ENCODE data around the gene OR4A16.

The OR4A16 gene

GRCh38 chr11:55342901-55343300 lies at the start of gene OR4A16:
Gene OR4A16 (plus strand): TSS chr11:55343201. CDS start chr11:55343201, 0 bp downstream.
- DNase-seq, result no peak

- DNase-seq, result no peak
Measured at GRCh38 chr11:55324500-55324899, 18.5 kb upstream of the OR4A16 start.

- no peak for DNase-seq
Measured at GRCh38 chr11:55345306-55345705, 2.3 kb downstream of the OR4A16 start.

- DNase-seq, result no peak
Measured at GRCh38 chr11:55349032-55349431, 6.0 kb downstream of the OR4A16 start.

GRCh38 chr11:55357560-55358184 lies 14.7 kb downstream of the OR4A16 start:
- no peak for DNase-seq

- DNase-seq, result no peak
Measured at GRCh38 chr11:55367674-55368073, 24.7 kb downstream of the OR4A16 start, which contains the start of gene OR4A15. Gene OR4A15 (plus strand): TSS chr11:55367974. CDS start chr11:55367974, 0 bp downstream.
